Mucosa of descending colon (tissue), 3 donors: ENCODE measurements around the gene FAM221B. TPM values are rescaled to one million over a fixed set of nuclear protein-coding genes. Genes with fewer than 3 reads are reported as not detected.

Source experiments
- ATAC-seq: fragments of 200-7000 bp; cut with Tn5 transposase; one replicate; pipeline ENCODE4 v1.9.1; 2020; ENCODE audit warnings: mild to moderate bottlenecking, moderate library complexity
- DNase-seq, 3 donors: peaks; one replicate each; pipeline ENCODE4 v3.0.0-alpha.2; 2020
- H3K36me3 ChIP-seq: fragments of 200-600 bp; one replicate; pipeline ENCODE4 v1.8.0; 2021; ENCODE audit warnings: low read depth, mild to moderate bottlenecking
- H3K4me1 ChIP-seq: fragments of 200-600 bp; one replicate; pipeline ENCODE4 v1.8.0; 2021; ENCODE audit warnings: low read depth, mild to moderate bottlenecking
- H3K4me3 ChIP-seq: fragments of 200-600 bp; one replicate; pipeline ENCODE4 v1.8.0; 2021; ENCODE audit warnings: mild to moderate bottlenecking
- H3K9me3 ChIP-seq: fragments of 200-600 bp; one replicate; pipeline ENCODE4 v1.8.0; 2021; ENCODE audit warnings: mild to moderate bottlenecking
- CTCF ChIP-seq: fragments of 200-600 bp; IDR thresholded peaks from one replicate; pipeline ENCODE4 v1.8.0; 2022; ENCODE audit warnings: antibody characterized with exemption, mild to moderate bottlenecking
- intact Hi-C, 2 donors: fragments of 100-400 bp; cut with DNase I in 1 of 2; cut with micrococcal nuclease in 1 of 2; formaldehyde crosslinking; loops; one replicate each; pipeline versions ENCODE4 v1.11.0 to v1.11.1; 2022; cut with DNase I, micrococcal nuclease
- long read RNA-seq, 2 donors: library from polyadenylated mRNA; unstranded; transcript quantifications; one replicate each; pipeline ENCODE4 v2.0.0, GENCODE V29; 2019 to 2021
- total RNA-seq, 3 donors: library from RNA; stranded (reverse); fragmentation: NEBNext Ultra II Directional in 2 of 3; extraction: Animal tissue kit (Norgen Biotek cat#: 25700) in 2 of 3; gene quantifications; one replicate each; pipeline versions ENCODE4 v1.2.1 to v1.2.4, GENCODE V29; 2021 to 2023
- donor health status: DM: no; HTN: no; CAD: no; lungs with moderate emphysema.
- donor health status: DM: no; HTN: no; CAD: no.
- donor health status: DM: no; HTN: yes; CAD: no.

FAM221B gene
- total RNA-seq = under 1 TPM in 2 of 3 donors, not detected in 1; 0.41 to 0.43 TPM
- long read RNA-seq, donor 1 = 0 reads
- long read RNA-seq, donor 2 = 0 reads

GRCh38 chr9:35828716-35829083, at the start of gene FAM221B:
FAM221B (minus strand) TSS chr9:35828732; CDS start chr9:35826161, 2,571 bp downstream.
- Histone ChIP-seq H3K4me3 (peak within 1 kb of the TSS; percentile 56), H3K36me3 (no peaks in the 10 kb centered on the region), H3K9me3 (no peaks in the 10 kb centered on the region), H3K4me1 (peaks cover 21% of the 10 kb centered on the region)
- ATAC-seq (peak; percentile 2), DNase-seq (peak in 2 of 3 donors; percentile 72 to 78)
- intact Hi-C loops = loop anchor here in 1 of 2 donors (5.0 kb wide), 1 partner anchor 54 kb away; no protein-coding TSS in a partner anchor
- no peak for TF ChIP-seq CTCF

GRCh38 chr9:35872505-35872904, 44.0 kb upstream of the FAM221B start:
- no peak overlapping the region for H3K4me3 ChIP-seq
- intact Hi-C loops = no loop called here

DNA sequence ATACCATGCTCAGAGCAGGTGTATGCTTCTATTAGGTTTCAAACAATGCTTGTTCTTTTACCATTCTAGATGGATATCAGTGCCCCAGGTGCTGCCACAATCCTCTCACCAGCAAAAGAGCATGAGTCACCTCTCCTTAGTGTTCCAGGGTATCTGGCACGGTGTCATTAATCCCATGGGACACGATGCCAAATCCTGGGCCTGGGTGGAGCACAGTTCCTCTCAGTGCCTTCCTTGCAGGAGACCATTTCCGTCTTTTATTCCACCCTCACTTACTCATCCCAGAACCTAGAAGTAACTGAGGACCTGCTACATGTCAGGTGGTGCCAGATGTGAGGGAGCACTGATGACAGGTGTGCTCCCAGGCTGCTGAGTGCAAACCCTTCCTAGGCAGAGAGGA, 43.0 kb upstream of the FAM221B start:
- intact Hi-C loops = no loop called here
- ATAC-seq = peak; percentile 34
- Histone ChIP-seq H3K4me1 (no peaks in the 10 kb centered on the region), H3K4me3 (no peak overlapping the region), H3K36me3 (no peaks in the 10 kb centered on the region), H3K9me3 (no peaks in the 10 kb centered on the region)
- no peak for DNase-seq
- no peak for TF ChIP-seq CTCF

More at GRCh38 chr9:35872505-35872904, 44.0 kb upstream of the FAM221B start:
- ATAC-seq (no peak), DNase-seq (no peak)
- Histone ChIP-seq H3K36me3 (no peaks in the 10 kb centered on the region), H3K4me1 (no peaks in the 10 kb centered on the region), H3K9me3 (no peaks in the 10 kb centered on the region)
- no peak for TF ChIP-seq CTCF

GRCh38 chr9:35870351-35870923, 41.9 kb upstream of the FAM221B start, which contains the start of gene OR13J1:
OR13J1 (minus strand) TSS chr9:35870401; CDS start chr9:35870401, 0 bp downstream.
- Histone ChIP-seq H3K4me3 (no peak within 1 kb of the TSS), H3K9me3 (no peaks in the 10 kb centered on the region), H3K4me1 (no peaks in the 10 kb centered on the region), H3K36me3 (no peaks in the 10 kb centered on the region)
- TF ChIP-seq CTCF = no peak
- no peak for ATAC-seq
- no peak for DNase-seq
- intact Hi-C loops = no loop called here

DNA sequence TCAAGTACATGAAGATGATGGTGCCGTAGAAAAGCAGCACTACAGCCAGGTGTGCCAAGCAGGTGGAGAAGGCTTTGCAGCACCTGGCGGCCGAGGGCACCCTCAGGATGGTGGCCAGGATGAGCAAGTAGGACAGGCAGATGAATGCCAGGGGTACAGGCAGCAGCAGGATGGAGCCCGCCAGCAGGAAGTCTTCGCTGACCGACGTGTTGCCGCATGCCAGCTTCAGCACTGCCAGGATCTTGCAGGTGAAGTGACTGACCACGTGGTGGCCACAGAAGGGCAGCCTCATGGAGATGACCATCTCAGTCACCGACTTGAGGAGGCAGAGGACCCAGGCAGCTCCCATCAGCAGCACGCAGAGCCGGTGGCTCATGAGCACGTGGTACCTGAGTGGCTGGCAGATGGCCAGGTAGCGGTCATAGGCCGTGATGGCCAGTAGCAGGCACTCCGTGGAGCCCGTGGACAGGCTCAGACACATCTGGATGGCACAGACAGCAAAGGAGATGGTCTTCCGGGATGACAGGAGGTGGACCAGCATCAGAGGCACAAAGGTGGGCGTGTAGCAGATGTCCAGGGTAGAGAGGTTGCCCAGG, 41.2 kb upstream of the FAM221B start:
- no peak for TF ChIP-seq CTCF
- H3K36me3 ChIP-seq = no peaks in the 10 kb centered on the region
- H3K4me3 ChIP-seq = no peak overlapping the region
- H3K4me1 ChIP-seq = no peaks in the 10 kb centered on the region
- no peak for ATAC-seq
- DNase-seq = no peak
- H3K9me3 ChIP-seq = no peaks in the 10 kb centered on the region
- intact Hi-C loops = no loop called here
